Fibroblast of villous mesenchyme (primary cell): Measurements from ENCODE around the gene PRPH. TPM values are rescaled to one million over a fixed set of nuclear protein-coding genes. Genes with fewer than 3 reads are reported as not detected.

ENCODE experiments used
- DNase-seq: peaks from one replicate; pipeline ENCODE4 v3.0.0-alpha.2; 2010; ENCODE audit warnings: low read depth
- H3K4me3 ChIP-seq: 2 replicates; pipeline ENCODE4 v1.5.1; 2011; ENCODE audit warnings: low read depth, mild to moderate bottlenecking, low read length
- total RNA-seq: library from RNA; depleted of rRNA; stranded (reverse); fragments of >200 nt; gene quantifications from 2 replicates; pipeline ENCODE4 v1.2.3, GENCODE V29; 2012
- TF ChIP-seq, protein P1 (sequence below): IDR thresholded peaks from 2 replicates; pipeline ENCODE4 v1.5.1; 2012; ENCODE audit warnings: low read depth, mild to moderate bottlenecking, low read length; ENCODE audit not compliant: insufficient read depth

The PRPH gene
- total RNA-seq, 1 donor, result not detected

DNA sequence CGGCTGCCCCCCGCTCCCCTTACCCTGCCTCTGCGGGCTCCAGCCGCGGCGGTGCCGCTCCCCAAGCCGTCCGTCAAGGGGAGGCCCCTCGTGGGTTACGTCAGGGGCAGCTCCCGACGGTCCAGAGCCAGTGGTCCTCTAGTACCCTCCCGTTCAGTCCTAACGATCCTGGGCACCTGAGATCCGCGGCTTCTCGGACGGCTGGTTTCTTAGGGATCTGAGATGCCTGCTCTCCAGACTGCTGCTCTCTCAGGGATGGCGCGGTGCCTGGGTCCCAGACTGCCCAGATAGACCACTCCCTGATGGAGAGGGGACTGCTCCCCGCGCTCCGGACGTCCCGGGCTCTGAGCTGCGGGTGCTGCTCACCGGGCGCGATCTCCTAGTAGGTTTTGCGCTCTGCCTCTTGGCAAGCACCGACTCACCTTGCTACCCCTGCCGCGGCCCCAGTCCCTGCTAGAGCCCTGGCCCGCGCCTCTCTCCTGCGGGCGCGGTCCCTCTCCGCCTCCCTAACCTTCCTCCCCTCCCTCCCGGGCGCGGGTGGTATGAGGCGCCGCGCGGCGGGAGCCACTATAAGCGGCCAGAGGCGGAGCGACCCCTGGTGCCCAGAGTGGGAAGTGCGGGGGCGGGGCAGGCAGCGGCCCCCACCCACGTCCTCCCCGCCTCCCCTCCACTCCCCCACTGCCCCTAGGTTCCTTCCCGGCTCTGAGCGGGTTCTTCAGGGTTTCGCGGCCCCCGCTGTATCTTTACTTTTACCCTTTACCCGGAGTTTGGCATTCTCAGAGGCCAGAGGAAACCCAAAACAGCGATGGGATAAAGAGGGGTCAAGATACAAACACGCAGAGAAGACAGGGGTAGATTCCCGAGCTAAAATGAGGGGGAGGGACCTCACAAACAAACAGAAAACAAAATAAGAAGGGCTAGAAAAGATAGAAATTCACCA, 42.0 kb downstream of the PRPH start, which contains the start of gene C1QL4:
TSS of gene C1QL4 (minus strand) at position 544 of the 940 bp plus-strand sequence. CDS start 711 bp downstream, outside the sequence.
- H3K4me3 ChIP-seq, result peak within 1 kb of the TSS; percentile 57
- TF ChIP-seq, protein P1, sequence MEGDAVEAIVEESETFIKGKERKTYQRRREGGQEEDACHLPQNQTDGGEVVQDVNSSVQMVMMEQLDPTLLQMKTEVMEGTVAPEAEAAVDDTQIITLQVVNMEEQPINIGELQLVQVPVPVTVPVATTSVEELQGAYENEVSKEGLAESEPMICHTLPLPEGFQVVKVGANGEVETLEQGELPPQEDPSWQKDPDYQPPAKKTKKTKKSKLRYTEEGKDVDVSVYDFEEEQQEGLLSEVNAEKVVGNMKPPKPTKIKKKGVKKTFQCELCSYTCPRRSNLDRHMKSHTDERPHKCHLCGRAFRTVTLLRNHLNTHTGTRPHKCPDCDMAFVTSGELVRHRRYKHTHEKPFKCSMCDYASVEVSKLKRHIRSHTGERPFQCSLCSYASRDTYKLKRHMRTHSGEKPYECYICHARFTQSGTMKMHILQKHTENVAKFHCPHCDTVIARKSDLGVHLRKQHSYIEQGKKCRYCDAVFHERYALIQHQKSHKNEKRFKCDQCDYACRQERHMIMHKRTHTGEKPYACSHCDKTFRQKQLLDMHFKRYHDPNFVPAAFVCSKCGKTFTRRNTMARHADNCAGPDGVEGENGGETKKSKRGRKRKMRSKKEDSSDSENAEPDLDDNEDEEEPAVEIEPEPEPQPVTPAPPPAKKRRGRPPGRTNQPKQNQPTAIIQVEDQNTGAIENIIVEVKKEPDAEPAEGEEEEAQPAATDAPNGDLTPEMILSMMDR, result peak; percentile 86
- DNase-seq, result peak; percentile 61

DNA sequence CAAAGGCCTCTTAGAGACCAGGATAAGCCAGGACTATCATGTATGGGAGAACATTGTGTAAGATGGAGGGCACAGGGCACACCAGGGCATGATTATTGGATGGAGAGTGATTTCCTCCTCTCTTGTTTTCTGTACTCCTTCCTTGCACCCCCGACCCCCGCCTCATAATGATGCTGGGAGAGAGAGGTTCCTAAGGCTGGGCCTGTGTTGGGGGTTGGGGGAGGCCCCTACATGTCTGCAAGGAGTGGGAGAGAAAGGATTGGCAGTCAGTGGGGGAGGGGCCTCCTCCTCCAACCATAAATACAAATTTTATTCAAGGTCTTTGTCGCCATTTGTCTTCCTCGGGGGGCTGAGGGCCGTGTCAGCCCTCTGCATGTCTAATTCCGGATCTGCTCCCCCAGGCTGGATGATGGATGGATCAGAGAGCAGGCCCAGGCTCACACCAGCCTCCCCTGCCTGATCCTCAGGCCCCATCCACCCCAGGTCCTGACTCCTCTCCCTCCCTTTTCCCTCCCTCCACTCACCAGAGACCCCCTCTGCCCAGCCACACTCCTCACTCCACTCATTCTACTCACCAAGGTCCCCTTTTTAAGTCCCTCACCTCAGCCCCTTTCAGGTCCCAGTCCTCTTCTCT, 44.0 kb downstream of the PRPH start:
- no peak for DNase-seq
- TF ChIP-seq, protein P1, result no peak
- H3K4me3 ChIP-seq, result no peak overlapping the region

DNA sequence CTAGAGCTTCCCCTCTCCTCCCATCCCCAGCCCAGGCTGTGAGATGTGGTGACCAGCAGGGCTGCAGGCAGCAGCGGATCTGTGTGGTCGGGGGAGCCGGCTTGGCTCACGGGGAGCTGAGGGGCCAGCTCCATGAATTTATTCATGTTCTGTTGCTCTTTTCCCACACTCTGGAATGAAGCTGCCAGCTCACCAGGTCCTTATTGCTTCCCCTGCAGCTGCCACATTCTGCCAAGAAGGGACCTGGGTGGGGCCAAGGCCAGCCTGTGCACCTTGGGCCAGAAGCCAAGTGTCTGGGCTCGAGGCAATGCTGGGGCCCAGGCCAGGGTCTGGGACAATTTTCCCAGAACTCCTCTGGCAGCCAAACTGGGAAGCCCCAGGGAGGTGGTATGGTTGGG, 44.5 kb downstream of the PRPH start:
- TF ChIP-seq, protein P1, result no peak
- DNase-seq, result no peak
- H3K4me3 ChIP-seq, result no peak overlapping the region

DNA sequence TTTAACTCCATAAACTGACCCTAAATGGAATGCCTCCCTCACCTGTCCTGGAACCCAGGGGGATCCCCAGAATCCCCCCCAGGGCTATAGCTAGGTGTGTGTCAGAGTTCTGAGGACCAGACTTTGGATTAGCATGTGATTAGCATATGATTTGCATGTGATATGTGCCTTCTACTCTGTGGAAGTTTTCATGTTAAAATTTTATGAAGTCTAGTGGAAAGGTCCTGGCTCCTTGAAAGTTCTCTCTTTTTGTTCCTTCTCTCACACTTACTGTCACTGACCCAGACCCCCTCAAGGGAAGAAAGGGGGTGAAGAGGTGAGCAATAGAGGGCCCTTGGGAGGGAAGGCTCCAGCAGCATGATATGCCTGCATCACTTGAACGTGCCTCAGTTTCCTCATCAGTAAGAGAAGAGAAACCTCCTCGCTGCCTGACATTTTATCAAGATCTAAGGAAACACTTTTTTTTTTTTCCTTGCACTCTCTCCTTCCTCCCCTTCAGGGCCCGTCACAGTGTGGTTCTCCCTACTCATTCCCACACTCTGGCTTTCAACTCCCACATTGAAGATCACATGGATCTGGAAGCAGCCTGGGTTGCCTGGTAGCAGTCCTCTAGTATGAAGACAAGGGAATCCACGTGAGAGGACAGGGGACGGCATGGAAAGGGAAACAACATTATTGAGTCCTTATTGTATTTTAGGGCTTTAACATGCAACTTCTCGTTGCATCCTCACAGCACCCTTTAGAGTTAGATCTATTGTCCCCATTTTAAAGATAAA, 45.3 kb downstream of the PRPH start:
- no peak for DNase-seq
- H3K4me3 ChIP-seq, result no peak overlapping the region
- TF ChIP-seq, protein P1, result no peak

DNA sequence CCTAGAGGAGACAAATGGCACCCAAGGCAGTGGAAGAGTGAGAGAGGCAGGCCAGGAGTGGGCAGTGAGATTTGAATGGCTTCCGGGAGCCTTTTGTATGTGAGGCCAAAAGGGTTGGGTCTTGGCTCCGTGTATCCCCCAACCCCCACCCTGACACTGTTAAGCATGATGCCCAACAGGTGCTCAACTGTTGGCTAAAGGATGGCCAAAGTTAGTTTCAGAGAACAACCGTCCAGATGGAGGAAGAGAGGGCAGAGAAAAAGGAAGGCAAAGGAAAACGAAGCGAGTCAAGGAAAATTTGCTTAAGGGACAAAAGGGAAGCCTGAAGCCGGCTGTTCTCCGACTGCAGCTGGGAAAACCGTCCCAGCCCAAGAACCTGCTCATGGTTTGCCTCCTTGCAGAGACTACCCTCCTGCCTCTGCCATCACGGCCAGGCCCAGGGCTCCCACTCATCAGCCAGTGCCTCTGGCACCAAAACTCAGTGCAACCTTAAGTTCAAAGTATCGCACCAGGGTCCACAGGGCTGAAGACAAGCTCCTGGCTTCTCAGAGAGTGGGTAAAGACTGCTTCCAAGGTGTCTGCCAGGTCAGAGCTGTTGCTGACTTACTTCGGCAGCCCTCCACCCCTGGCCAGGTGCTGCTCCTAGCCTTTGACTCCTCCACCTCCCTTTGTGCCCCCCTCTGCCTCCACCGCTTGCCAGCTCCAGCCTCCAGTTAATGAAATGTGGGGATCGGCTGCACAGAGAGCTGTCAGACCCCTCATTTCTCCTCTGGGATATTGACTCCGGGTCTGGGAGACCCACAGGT, 46.2 kb downstream of the PRPH start:
- TF ChIP-seq, protein P1, result no peak
- DNase-seq, result no peak
- no peak overlapping the region for H3K4me3 ChIP-seq

DNA sequence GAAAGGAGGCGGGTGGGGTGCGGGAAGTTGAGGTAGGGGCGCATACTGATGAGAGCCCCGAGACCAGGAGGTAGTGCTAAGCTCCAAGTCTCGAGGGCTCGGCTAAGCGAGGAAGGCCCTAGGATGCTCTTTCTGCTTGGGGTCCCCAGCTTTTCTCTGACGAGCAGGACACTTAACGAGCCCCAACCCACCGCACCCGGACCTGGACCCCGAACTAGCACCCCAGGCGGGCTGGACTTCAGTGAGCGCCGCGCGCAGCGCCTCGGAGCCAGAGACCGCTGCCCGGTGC, 46.8 kb downstream of the PRPH start:
- H3K4me3 ChIP-seq, result peak overlapping the region; percentile 56
- no peak for DNase-seq
- TF ChIP-seq, protein P1, result no peak
